ENCODE data around the gene ANKRD10. TPM values are rescaled to one million over a fixed set of nuclear protein-coding genes. Genes with fewer than 3 reads are reported as not detected.

Gene ANKRD10
- total RNA-seq, 4 donors from 2014 or later = 89.6 to 120 (median 110) TPM

DNA sequence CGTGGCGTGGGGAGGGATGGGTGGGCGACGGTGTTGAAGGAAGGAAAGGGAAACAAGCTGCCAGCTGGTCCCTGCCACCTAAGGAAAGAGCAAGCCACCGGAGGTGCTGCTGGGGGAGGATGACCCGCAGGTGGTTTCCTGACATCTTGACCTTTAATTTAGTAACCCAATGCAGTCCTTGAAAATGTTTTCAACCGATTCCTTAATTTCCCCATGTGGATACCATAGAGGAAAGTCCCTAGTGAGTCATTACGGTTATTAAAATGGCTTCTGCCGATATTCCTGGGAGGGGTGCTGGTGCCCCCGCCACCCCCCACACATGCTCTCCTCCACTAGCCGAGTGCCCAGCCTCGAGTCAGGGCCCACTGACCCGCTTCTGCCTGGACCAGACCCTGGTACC, 6.3 kb upstream of the ANKRD10 start:
- TF ChIP-seq, protein P1, sequence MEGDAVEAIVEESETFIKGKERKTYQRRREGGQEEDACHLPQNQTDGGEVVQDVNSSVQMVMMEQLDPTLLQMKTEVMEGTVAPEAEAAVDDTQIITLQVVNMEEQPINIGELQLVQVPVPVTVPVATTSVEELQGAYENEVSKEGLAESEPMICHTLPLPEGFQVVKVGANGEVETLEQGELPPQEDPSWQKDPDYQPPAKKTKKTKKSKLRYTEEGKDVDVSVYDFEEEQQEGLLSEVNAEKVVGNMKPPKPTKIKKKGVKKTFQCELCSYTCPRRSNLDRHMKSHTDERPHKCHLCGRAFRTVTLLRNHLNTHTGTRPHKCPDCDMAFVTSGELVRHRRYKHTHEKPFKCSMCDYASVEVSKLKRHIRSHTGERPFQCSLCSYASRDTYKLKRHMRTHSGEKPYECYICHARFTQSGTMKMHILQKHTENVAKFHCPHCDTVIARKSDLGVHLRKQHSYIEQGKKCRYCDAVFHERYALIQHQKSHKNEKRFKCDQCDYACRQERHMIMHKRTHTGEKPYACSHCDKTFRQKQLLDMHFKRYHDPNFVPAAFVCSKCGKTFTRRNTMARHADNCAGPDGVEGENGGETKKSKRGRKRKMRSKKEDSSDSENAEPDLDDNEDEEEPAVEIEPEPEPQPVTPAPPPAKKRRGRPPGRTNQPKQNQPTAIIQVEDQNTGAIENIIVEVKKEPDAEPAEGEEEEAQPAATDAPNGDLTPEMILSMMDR (IDR thresholded peaks at IDR 0.05) = no peak
- TF ChIP-seq POLR2A (IDR thresholded peaks at IDR 0.05; ENCODE audit: low read depth) = no peak
- TF ChIP-seq EP300 (IDR thresholded peaks at IDR 0.05) = no peak
- no peak for TF ChIP-seq POLR2AphosphoS5 (IDR thresholded peaks at IDR 0.05)
- no peak for DNase-seq (ENCODE audit: extremely low spot score)
- intact Hi-C loops (cut with DNase I) = loop anchor here (5.0 kb wide), 1 partner anchor 131 kb away; no protein-coding TSS in a partner anchor
- Histone ChIP-seq H3K9me3 (no peaks in the 10 kb centered on the region), H3K36me3 (no peaks in the 10 kb centered on the region), H3K27me3 (peaks cover 0 to 19% (median 0%) of the 10 kb centered on the region in 4 donors), H3K4me1 (peaks cover 8 to 15% (median 12%) of the 10 kb centered on the region in 4 donors), H3K27ac (replicated peaks in 1 of 4) (no peak overlapping the region), H3K4me3 (no peak overlapping the region)
- WGBS = 56% methylated on average over 11 of the region's 13 CpGs

DNA sequence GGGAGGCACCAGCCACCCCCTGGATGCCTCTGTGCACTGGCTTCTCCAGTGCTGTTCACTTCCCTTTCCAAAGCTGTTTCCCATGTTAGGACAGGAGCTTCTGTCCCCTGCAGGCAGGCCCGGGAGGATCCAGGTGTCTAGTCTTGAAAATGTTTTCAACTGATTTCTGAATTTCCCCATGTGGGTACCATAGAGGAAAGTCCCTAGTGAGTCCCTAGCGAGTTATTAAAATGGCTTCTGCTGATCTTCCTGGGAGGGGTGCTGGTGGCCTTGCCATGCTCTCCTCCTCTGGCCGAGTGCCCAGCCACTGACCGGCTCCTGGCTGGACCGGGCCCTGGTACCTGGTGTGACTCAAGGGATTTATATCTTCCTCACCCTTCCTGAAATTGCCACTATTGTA, 5.2 kb upstream of the ANKRD10 start:
- intact Hi-C loops (cut with DNase I) = loop anchor here (5.0 kb wide), 1 partner anchor 132 kb away; no protein-coding TSS in a partner anchor
- 67% methylated on average over 5 of the region's 5 CpGs for WGBS
- H3K4me1 ChIP-seq = peaks cover 10 to 18% (median 14%) of the 10 kb centered on the region in 4 donors
- no peak overlapping the region for H3K4me3 ChIP-seq
- no peak for DNase-seq (ENCODE audit: extremely low spot score)
- H3K9me3 ChIP-seq = no peaks in the 10 kb centered on the region
- no peak overlapping the region for H3K27ac ChIP-seq (replicated peaks in 1 of 4)
- H3K27me3 ChIP-seq = peaks cover 0 to 13% (median 0%) of the 10 kb centered on the region in 4 donors
- TF ChIP-seq POLR2A (IDR thresholded peaks at IDR 0.05; ENCODE audit: low read depth) (no peak), EP300 (IDR thresholded peaks at IDR 0.05) (no peak), POLR2AphosphoS5 (IDR thresholded peaks at IDR 0.05) (no peak)
- TF ChIP-seq, protein P1 (IDR thresholded peaks at IDR 0.05) = no peak
- no peaks in the 10 kb centered on the region for H3K36me3 ChIP-seq

DNA sequence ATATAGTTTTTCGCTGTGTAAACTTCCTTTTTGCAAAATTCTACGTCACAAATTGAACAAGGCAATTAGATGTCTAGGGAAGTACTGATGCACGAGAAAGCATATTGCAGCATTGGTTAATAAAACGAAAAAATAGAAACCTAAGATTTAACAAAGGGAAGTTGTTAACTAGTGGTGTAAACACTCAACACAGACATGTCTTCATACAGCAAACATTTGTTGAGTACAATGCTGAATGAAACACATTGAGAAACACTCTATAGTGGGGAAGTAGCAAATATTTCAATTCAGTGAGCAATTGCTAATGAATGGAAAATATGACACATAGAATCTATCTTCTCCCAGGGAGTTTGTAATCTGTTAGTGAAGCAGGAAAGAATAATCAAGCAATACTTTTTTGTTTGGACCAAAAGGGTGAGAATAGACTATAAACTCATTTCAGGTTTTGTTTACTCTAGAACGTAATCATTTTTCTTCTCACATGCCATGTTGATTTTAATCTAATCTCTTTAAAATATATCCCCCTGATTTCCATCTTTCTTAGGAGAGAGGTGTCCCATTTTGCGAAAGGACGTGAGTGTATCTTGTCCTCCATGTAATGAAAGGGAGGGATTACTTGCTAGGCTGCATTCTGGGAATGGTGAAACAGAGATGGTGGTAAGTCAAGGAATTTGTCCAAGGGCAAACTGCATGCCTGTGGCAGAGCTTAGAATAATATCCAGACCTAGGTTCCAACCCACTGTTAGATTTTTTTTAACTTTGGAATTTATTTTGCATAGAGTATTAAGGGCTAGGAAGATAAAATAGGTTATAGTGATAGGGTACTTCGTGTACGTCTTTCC, 1.7 kb upstream of the ANKRD10 start:
- no peaks in the 10 kb centered on the region for H3K36me3 ChIP-seq
- TF ChIP-seq, protein P1 (IDR thresholded peaks at IDR 0.05) = no peak
- TF ChIP-seq EP300 (IDR thresholded peaks at IDR 0.05) = no peak
- no peak for TF ChIP-seq POLR2A (IDR thresholded peaks at IDR 0.05; ENCODE audit: low read depth)
- peak in 1 of 2 donors; percentile 44 for TF ChIP-seq POLR2AphosphoS5 (IDR thresholded peaks at IDR 0.05)
- peak overlapping the region; percentile 86 to 99 (median 90) for H3K4me3 ChIP-seq
- intact Hi-C loops (cut with DNase I) = loop anchor here (5.0 to 10.0 kb wide), 3 partner anchors 202 to 298 kb away; partner anchors contain the start of gene ING1
- no peaks in the 10 kb centered on the region for H3K9me3 ChIP-seq
- WGBS = 53% methylated on average over 9 of the region's 9 CpGs
- no peak for DNase-seq (ENCODE audit: extremely low spot score)
- peak overlapping the region; percentile 98 to 100 (median 98) for H3K27ac ChIP-seq (replicated peaks in 1 of 4)
- no peaks in the 10 kb centered on the region for H3K27me3 ChIP-seq
- H3K4me1 ChIP-seq = peaks cover 31 to 41% (median 35%) of the 10 kb centered on the region in 4 donors

DNA sequence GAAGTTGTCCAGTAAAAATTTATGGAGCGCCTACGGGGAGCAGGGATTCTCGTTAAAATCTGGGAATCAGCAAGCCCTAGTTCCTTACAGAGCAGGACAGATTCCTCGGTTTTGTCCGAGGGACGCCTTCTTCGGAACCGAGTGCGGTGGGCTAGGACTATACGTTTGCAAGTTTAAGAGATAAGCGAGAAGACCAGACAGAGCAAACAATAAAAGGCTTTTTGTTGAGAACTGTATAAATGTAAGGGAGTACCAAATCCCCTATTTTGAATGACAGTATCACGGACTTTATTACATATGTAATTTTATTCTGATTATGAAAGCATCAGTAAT, 971 bp upstream of the ANKRD10 start:
- no peak for TF ChIP-seq POLR2A (IDR thresholded peaks at IDR 0.05; ENCODE audit: low read depth)
- TF ChIP-seq POLR2AphosphoS5 (IDR thresholded peaks at IDR 0.05) = no peak
- TF ChIP-seq EP300 (IDR thresholded peaks at IDR 0.05) = no peak
- TF ChIP-seq, protein P1 (IDR thresholded peaks at IDR 0.05) = no peak
- Histone ChIP-seq H3K4me1 (peaks cover 34 to 48% (median 40%) of the 10 kb centered on the region in 4 donors), H3K4me3 (peak overlapping the region; percentile 86 to 99 (median 90)), H3K27ac (replicated peaks in 1 of 4) (peak overlapping the region; percentile 98 to 100 (median 98)), H3K9me3 (no peaks in the 10 kb centered on the region), H3K27me3 (no peaks in the 10 kb centered on the region), H3K36me3 (peaks cover 0 to 4% (median 0%) of the 10 kb centered on the region in 4 donors)
- under 1% methylated on average over 12 of the region's 12 CpGs for WGBS
- no peak for DNase-seq (ENCODE audit: extremely low spot score)
- intact Hi-C loops (cut with DNase I) = loop anchor here (5.0 to 10.0 kb wide), 3 partner anchors 201 to 299 kb away; partner anchors contain the start of gene ING1
